Panc1 (cell line): ENCODE results near the gene KRT76. TPM values are rescaled to one million over a fixed set of nuclear protein-coding genes. Genes with fewer than 3 reads are reported as not detected.

ENCODE experiments used
- ATAC-seq: fragments of 200-7000 bp; cut with Tn5 transposase; 2 replicates; pipeline ENCODE4 v1.9.1; 2020; ENCODE audit warnings: mild to moderate bottlenecking, moderate library complexity
- BruUV-seq: library from RNA; stranded (reverse); fragments of 400-500 nt; replicated peaks from 2 replicates; lab custom pipeline; 2021; lab: Mats Ljungman, UMichigan
- CTCF ChIA-PET: fragments of 300-600 bp; sonication (Branson Sonifier 250); formaldehyde crosslinking; loops from one replicate; lab custom pipeline; 2022; ENCODE audit warnings: antibody characterized with exemption; lab: Charles Lee
- POLR2A ChIA-PET: fragments of 300-600 bp; sonication (Branson Sonifier 250); formaldehyde crosslinking; loops from one replicate; lab custom pipeline; 2022; ENCODE audit warnings: antibody characterized with exemption; lab: Charles Lee
- DNase-seq: peaks from one replicate; pipeline ENCODE4 v3.0.0-alpha.2; 2010; ENCODE audit warnings: low read depth, low spot score
- H3K27ac ChIP-seq: 2 replicates; pipeline ENCODE4 v1.5.1; 2011; ENCODE audit warnings: mild to moderate bottlenecking, low read length, inconsistent platforms
- H3K27me3 ChIP-seq: fragments of 200-500 bp; sonication (Bioruptor generic); 2 replicates; pipeline ENCODE4 v1.6.0; 2014; ENCODE audit warnings: low read length, inconsistent platforms; ENCODE audit not compliant: control insufficient read depth, insufficient read depth
- H3K36me3 ChIP-seq: fragments of 200-500 bp; sonication (Bioruptor generic); 2 replicates; pipeline ENCODE4 v1.5.1; 2014; ENCODE audit warnings: inconsistent platforms, mild to moderate bottlenecking, low read length, moderate library complexity; ENCODE audit not compliant: control insufficient read depth, insufficient read depth
- H3K4me1 ChIP-seq: 2 replicates; pipeline ENCODE4 v1.5.1; 2011; ENCODE audit warnings: inconsistent platforms, mild to moderate bottlenecking, low read length, moderate library complexity; ENCODE audit not compliant: control insufficient read depth, insufficient read depth
- H3K4me3 ChIP-seq, 2 experiments: 2 replicates each; pipeline ENCODE4 v1.5.1; 2011 to 2012; ENCODE audit warnings: low read depth in 2 of 2, low read length in 2 of 2, mild to moderate bottlenecking in 2 of 2, inconsistent platforms in 1 of 2, moderate library complexity in 1 of 2
- H3K9me3 ChIP-seq: fragments of 200-500 bp; sonication (Bioruptor generic); 2 replicates; pipeline ENCODE4 v1.5.1; 2014; ENCODE audit warnings: low read depth, mild to moderate bottlenecking, inconsistent platforms, low read length, moderate library complexity; ENCODE audit not compliant: control insufficient read depth, insufficient read depth
- POLR2AphosphoS5 ChIP-seq: IDR thresholded peaks from 2 replicates; pipeline ENCODE4 v1.6.1; 2012; ENCODE audit warnings: mild to moderate bottlenecking, low read depth, low read length, moderate library complexity
- REST ChIP-seq, 2 experiments: IDR thresholded peaks; 2 replicates each; pipeline ENCODE4 v1.6.1; 2011 to 2012; ENCODE audit warnings: low read depth in 2 of 2, control low read depth in 1 of 2, low read length in 1 of 2, mild to moderate bottlenecking in 1 of 2, moderate library complexity in 1 of 2; ENCODE audit not compliant: insufficient read depth in 1 of 2
- SIN3A ChIP-seq: IDR thresholded peaks from 2 replicates; pipeline ENCODE4 v1.6.1; 2012; ENCODE audit warnings: low read depth, mild to moderate bottlenecking, low read length, moderate library complexity, borderline replicate concordance; ENCODE audit not compliant: insufficient read depth
- TCF7L2 ChIP-seq: IDR thresholded peaks from 2 replicates; pipeline ENCODE4 v1.6.1; 2011; ENCODE audit warnings: mild to moderate bottlenecking, low read depth, low read length, inconsistent platforms
- in situ Hi-C: cut with HindIII; loops from 2 replicates; pipeline ENCODE4 v1.10.0; 2016; ENCODE audit warnings: low sequenced_read_pairs, low pct_unique_long_range_greater_than_20kb
- intact Hi-C: fragments of 100-400 bp; cut with micrococcal nuclease; formaldehyde crosslinking; loops from one replicate; pipeline ENCODE4 v1.10.0; 2022; ENCODE audit not compliant: unreplicated experiment
- total RNA-seq: library from RNA; stranded (reverse); gene quantifications from one replicate; pipeline ENCODE4 v1.2.1, GENCODE V29; 2021; ENCODE audit not compliant: unreplicated experiment
- TF ChIP-seq, protein P1 (sequence below): fragments of 450-650 bp; IDR thresholded peaks from 2 replicates; pipeline ENCODE4 v1.5.1; 2017; ENCODE audit warnings: mild to moderate bottlenecking

The KRT76 gene
- total RNA-seq, 1 experiment from 2014 or later = not detected

DNA sequence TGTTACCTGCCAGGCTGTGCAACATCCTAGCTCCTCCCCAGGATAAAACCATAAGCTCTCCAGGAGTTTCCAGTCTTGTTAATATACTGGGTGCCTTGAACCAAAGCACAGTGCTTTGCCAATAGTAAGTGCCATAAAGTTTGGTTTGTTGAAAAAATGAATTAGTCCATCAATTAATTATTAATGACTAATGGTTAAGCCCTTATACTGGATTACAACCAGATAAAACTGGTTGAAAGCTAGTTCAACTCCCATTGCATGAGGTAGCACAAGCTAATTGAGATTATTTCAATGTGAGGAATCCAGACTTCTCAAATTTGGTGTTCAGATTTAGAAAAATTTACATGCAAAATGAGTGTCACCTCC lies 20.4 kb upstream of the KRT76 start:
- H3K9me3 ChIP-seq = no peaks in the 10 kb centered on the region
- ATAC-seq = no peak
- peaks cover 9% of the 10 kb centered on the region; the same call in 1 of the 2 replicates for H3K4me1 ChIP-seq
- TF ChIP-seq REST (IDR thresholded peaks at IDR 0.05; ENCODE audit: insufficient read depth in 1 of 2, low read depth in 2 of 2, low read length in 1 of 2) (no peak), SIN3A (no peak), POLR2AphosphoS5 (no peak), TCF7L2 (no peak)
- TF ChIP-seq, protein P1, sequence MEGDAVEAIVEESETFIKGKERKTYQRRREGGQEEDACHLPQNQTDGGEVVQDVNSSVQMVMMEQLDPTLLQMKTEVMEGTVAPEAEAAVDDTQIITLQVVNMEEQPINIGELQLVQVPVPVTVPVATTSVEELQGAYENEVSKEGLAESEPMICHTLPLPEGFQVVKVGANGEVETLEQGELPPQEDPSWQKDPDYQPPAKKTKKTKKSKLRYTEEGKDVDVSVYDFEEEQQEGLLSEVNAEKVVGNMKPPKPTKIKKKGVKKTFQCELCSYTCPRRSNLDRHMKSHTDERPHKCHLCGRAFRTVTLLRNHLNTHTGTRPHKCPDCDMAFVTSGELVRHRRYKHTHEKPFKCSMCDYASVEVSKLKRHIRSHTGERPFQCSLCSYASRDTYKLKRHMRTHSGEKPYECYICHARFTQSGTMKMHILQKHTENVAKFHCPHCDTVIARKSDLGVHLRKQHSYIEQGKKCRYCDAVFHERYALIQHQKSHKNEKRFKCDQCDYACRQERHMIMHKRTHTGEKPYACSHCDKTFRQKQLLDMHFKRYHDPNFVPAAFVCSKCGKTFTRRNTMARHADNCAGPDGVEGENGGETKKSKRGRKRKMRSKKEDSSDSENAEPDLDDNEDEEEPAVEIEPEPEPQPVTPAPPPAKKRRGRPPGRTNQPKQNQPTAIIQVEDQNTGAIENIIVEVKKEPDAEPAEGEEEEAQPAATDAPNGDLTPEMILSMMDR = no peak
- BruUV-seq = no TSS peak
- POLR2A ChIA-PET = no interaction called here
- no peaks in the 10 kb centered on the region for H3K27me3 ChIP-seq
- in situ Hi-C loops = no loop called here
- no peak for DNase-seq
- H3K27ac ChIP-seq = no peak overlapping the region
- intact Hi-C loops = no loop called here
- H3K4me3 ChIP-seq = no peak overlapping the region
- H3K36me3 ChIP-seq = no peaks in the 10 kb centered on the region
- CTCF ChIA-PET = no interaction called here

DNA sequence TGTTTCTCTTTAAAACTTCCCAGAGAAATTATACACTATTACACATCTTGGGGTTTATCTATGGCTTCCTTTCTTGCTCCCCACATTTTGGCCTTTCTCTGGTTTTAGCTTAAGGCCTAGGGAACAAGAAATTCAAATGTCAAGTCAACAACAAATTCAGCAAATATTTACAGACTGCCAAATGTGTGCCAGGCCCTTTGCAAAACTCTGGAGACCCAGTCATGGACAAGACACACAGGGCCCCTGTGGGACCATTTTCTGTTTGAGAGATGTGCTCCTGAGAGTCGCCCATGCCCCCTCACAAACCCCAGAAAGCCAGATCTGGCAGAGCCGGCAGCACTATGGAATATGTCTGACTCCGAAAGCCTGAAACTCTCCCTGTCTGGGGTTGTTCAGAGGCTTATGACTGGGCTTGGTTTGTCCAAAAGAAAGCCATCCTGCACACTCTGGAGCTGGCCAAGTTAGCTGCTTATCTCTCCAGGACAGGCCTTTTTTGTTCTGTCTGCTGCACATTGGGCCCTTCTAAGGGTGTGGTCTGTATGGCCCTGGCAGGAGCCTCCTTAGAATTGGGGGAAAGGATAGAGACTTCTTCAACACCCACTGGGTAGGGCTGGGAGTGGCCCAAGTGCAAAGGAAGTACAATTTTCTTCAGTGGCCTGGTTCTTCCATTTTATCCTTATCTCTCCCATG lies 19.8 kb upstream of the KRT76 start:
- ATAC-seq (no peak), DNase-seq (no peak)
- in situ Hi-C loops = no loop called here
- no TSS peak for BruUV-seq
- ChIA-PET POLR2A (no interaction called here), CTCF (interaction anchor here (0.6 kb wide), 1 partner anchor 1167 kb away, joined by 7 read pairs; no protein-coding TSS in a partner anchor)
- Histone ChIP-seq H3K27ac (no peak overlapping the region), H3K36me3 (no peaks in the 10 kb centered on the region), H3K4me3 (no peak overlapping the region), H3K9me3 (no peaks in the 10 kb centered on the region), H3K4me1 (peaks cover 9% of the 10 kb centered on the region; the same call in 1 of the 2 replicates), H3K27me3 (no peaks in the 10 kb centered on the region)
- intact Hi-C loops = no loop called here
- no peak for TF ChIP-seq POLR2AphosphoS5

GRCh38 chr12:52796429-52796794 lies 19.3 kb upstream of the KRT76 start:
- ChIA-PET POLR2A (no interaction called here), CTCF (interaction anchor here (0.6 kb wide), 1 partner anchor 1167 kb away, joined by 7 read pairs; no protein-coding TSS in a partner anchor)
- no peak overlapping the region for H3K4me3 ChIP-seq
- no TSS peak for BruUV-seq
- ATAC-seq (no peak), DNase-seq (no peak)
- in situ Hi-C loops = no loop called here
- intact Hi-C loops = no loop called here
- no peaks in the 10 kb centered on the region for H3K36me3 ChIP-seq
- TF ChIP-seq REST (IDR thresholded peaks at IDR 0.05; ENCODE audit: insufficient read depth in 1 of 2, low read depth in 2 of 2, low read length in 1 of 2) = no peak
- TF ChIP-seq, protein P1 = no peak
- no peaks in the 10 kb centered on the region for H3K9me3 ChIP-seq
- no peak overlapping the region for H3K27ac ChIP-seq
- H3K27me3 ChIP-seq = no peaks in the 10 kb centered on the region
- peaks cover 9% of the 10 kb centered on the region; the same call in 1 of the 2 replicates for H3K4me1 ChIP-seq
